HEK293 (cell line): ENCODE data around the gene TOR3A.

Experiments
- CTCF ChIA-PET: fragments of 350-600 bp; formaldehyde crosslinking; extraction: SDS; loops from one replicate; lab custom pipeline; 2021; ENCODE audit warnings: antibody characterized with exemption; lab: Yijun Ruan, JAX
- POLR2A ChIA-PET: fragments of 300-600 bp; formaldehyde crosslinking; extraction: SDS; loops from one replicate; lab custom pipeline; 2020; ENCODE audit warnings: antibody characterized with exemption, inconsistent platforms; lab: Yijun Ruan, JAX
- H3K27ac ChIP-seq: fragments of 200-500 bp; sonication (Bioruptor generic); 2 replicates; pipeline ENCODE4 v1.5.1; 2014; ENCODE audit warnings: low read depth, low read length, control low read depth, inconsistent platforms; ENCODE audit errors: extremely low read depth
- H3K36me3 ChIP-seq, 2 experiments: fragments of 200-500 bp in 1 of 2; sonication (Bioruptor generic) in 1 of 2; 1 replicate in 1 of 2; 2 replicates in 1 of 2; pipeline ENCODE4 v1.5.1; 2014 to 2017; ENCODE audit warnings: inconsistent platforms in 2 of 2, low read length in 2 of 2; ENCODE audit not compliant: control insufficient read depth in 2 of 2, insufficient read depth in 1 of 2
- H3K4me1 ChIP-seq: fragments of 200-500 bp; sonication (Bioruptor generic); 2 replicates; pipeline ENCODE4 v1.5.1; 2014; ENCODE audit warnings: mild to moderate bottlenecking, low read length, inconsistent platforms; ENCODE audit not compliant: control insufficient read depth, insufficient read depth
- H3K4me3 ChIP-seq: 2 replicates; pipeline ENCODE4 v1.5.1; 2011; ENCODE audit warnings: low read depth, mild to moderate bottlenecking, control low read depth, low read length, moderate library complexity
- H3K9me3 ChIP-seq: fragments of 200-500 bp; sonication (Bioruptor generic); 2 replicates; pipeline ENCODE4 v1.5.1; 2014; ENCODE audit warnings: low read depth, low read length, inconsistent platforms; ENCODE audit not compliant: control insufficient read depth, insufficient read depth
- FEZF1 ChIP-seq: fragments of 450-650 bp; formaldehyde crosslinking; IDR thresholded peaks from 2 replicates; pipeline ENCODE4 v1.5.1; 2016; ENCODE audit warnings: missing biosample characterization, missing genetic modification characterization
- HOXC10 ChIP-seq: sonication (generic); formaldehyde crosslinking; IDR thresholded peaks from 2 replicates; pipeline ENCODE4 v1.8.1; 2023; ENCODE audit warnings: mild to moderate bottlenecking, missing genetic modification reagents
- KLF17 ChIP-seq: fragments of 450-650 bp; formaldehyde crosslinking; IDR thresholded peaks from 2 replicates; pipeline ENCODE4 v1.5.1; 2016; ENCODE audit warnings: missing biosample characterization, missing genetic modification characterization
- KLF7 ChIP-seq: fragments of 450-650 bp; formaldehyde crosslinking; IDR thresholded peaks from 2 replicates; pipeline ENCODE4 v1.5.1; 2016; ENCODE audit warnings: missing biosample characterization, missing genetic modification characterization, borderline replicate concordance
- MZF1 ChIP-seq: fragments of 450-650 bp; formaldehyde crosslinking; IDR thresholded peaks from 2 replicates; pipeline ENCODE4 v1.5.1; 2017; ENCODE audit warnings: missing biosample characterization, missing genetic modification characterization, borderline replicate concordance
- TCF7L2 ChIP-seq: IDR thresholded peaks from 2 replicates; pipeline ENCODE4 v1.6.1; 2011; ENCODE audit warnings: low read depth, mild to moderate bottlenecking, inconsistent platforms, low read length, moderate library complexity, borderline replicate concordance
- ZBTB17 ChIP-seq: fragments of 450-650 bp; formaldehyde crosslinking; IDR thresholded peaks from 2 replicates; pipeline ENCODE4 v1.5.1; 2016; ENCODE audit warnings: missing biosample characterization, missing genetic modification characterization
- ZBTB26 ChIP-seq: fragments of 450-650 bp; formaldehyde crosslinking; optimal IDR thresholded peaks from 2 replicates; pipeline ENCODE3; 2016; ENCODE audit warnings: missing biosample characterization, mild to moderate bottlenecking, missing genetic modification characterization
- ZBTB7A ChIP-seq: fragments of 450-650 bp; formaldehyde crosslinking; IDR thresholded peaks from 2 replicates; pipeline ENCODE4 v1.5.1; 2016; ENCODE audit warnings: low read depth, missing biosample characterization, missing genetic modification characterization
- ZNF10 ChIP-seq: fragments of 450-650 bp; formaldehyde crosslinking; IDR thresholded peaks from 2 replicates; pipeline ENCODE4 v1.5.1; 2017; ENCODE audit warnings: missing biosample characterization, missing genetic modification characterization
- ZNF114 ChIP-seq: fragments of 450-650 bp; formaldehyde crosslinking; IDR thresholded peaks from 2 replicates; pipeline ENCODE4 v1.5.0; 2017; ENCODE audit warnings: missing biosample characterization, missing genetic modification characterization
- ZNF155 ChIP-seq: fragments of 450-650 bp; formaldehyde crosslinking; IDR thresholded peaks from 2 replicates; pipeline ENCODE4 v1.5.1; 2016; ENCODE audit warnings: missing biosample characterization, missing genetic modification characterization
- ZNF214 ChIP-seq: fragments of 450-650 bp; formaldehyde crosslinking; IDR thresholded peaks from 2 replicates; pipeline ENCODE4 v1.5.1; 2017; ENCODE audit warnings: missing biosample characterization, mild to moderate bottlenecking, missing genetic modification characterization, borderline replicate concordance
- ZNF366 ChIP-seq: fragments of 450-650 bp; formaldehyde crosslinking; conservative IDR thresholded peaks from 2 replicates; pipeline ENCODE4 v1.5.1; 2016; ENCODE audit warnings: missing biosample characterization, missing genetic modification characterization
- ZNF416 ChIP-seq: fragments of 450-650 bp; formaldehyde crosslinking; IDR thresholded peaks from 2 replicates; pipeline ENCODE4 v1.5.1; 2016; ENCODE audit warnings: missing biosample characterization, missing genetic modification characterization
- ZNF433 ChIP-seq: fragments of 450-650 bp; formaldehyde crosslinking; IDR thresholded peaks from 2 replicates; pipeline ENCODE4 v1.5.1; 2016; ENCODE audit warnings: missing biosample characterization, missing genetic modification characterization, low read depth
- ZNF529 ChIP-seq: fragments of 450-650 bp; formaldehyde crosslinking; IDR thresholded peaks from 2 replicates; pipeline ENCODE4 v1.5.1; 2017; ENCODE audit warnings: missing genetic modification characterization, missing biosample characterization; ENCODE audit not compliant: insufficient replicate concordance
- ZNF548 ChIP-seq: fragments of 450-650 bp; formaldehyde crosslinking; IDR thresholded peaks from 2 replicates; pipeline ENCODE4 v1.5.1; 2016; ENCODE audit warnings: missing biosample characterization, missing genetic modification characterization
- ZNF549 ChIP-seq: fragments of 450-650 bp; IDR thresholded peaks from 2 replicates; pipeline ENCODE4 v1.5.1; 2018; ENCODE audit warnings: missing biosample characterization, missing genetic modification characterization, mild to moderate bottlenecking, inconsistent platforms, moderate library complexity
- ZNF555 ChIP-seq: fragments of 450-650 bp; formaldehyde crosslinking; conservative IDR thresholded peaks from 2 replicates; pipeline ENCODE4 v1.5.1; 2017; ENCODE audit warnings: missing biosample characterization, mild to moderate bottlenecking, missing genetic modification characterization, inconsistent platforms
- ZNF747 ChIP-seq: fragments of 450-650 bp; formaldehyde crosslinking; IDR thresholded peaks from 2 replicates; pipeline ENCODE4 v1.5.1; 2016; ENCODE audit warnings: missing biosample characterization, missing genetic modification characterization
- ZSCAN4 ChIP-seq: fragments of 450-650 bp; formaldehyde crosslinking; IDR thresholded peaks from 2 replicates; pipeline ENCODE4 v1.5.1; 2017; ENCODE audit warnings: missing biosample characterization, missing genetic modification characterization

Gene TOR3A

GRCh38 chr1:179043266-179043665 is 38.6 kb upstream of the TOR3A start:
- TF ChIP-seq ZNF529 (tag by site-specific recombination): no peak
- no peak for TF ChIP-seq KLF17
- no peak for TF ChIP-seq ZNF214 (tag by site-specific recombination)
- no peak for TF ChIP-seq ZNF10 (tag by site-specific recombination)
- no peak for TF ChIP-seq FEZF1
- TF ChIP-seq ZNF433 (tag by site-specific recombination): no peak
- no peak for TF ChIP-seq ZBTB7A (tag by site-specific recombination)
- TF ChIP-seq ZNF155 (tag by site-specific recombination): no peak
- no peak for TF ChIP-seq KLF7 (tag by site-specific recombination)
- no peak for TF ChIP-seq ZNF747 (tag by site-specific recombination)
- TF ChIP-seq HOXC10 (CRISPR knock-in tag): no peak
- no peak for TF ChIP-seq ZBTB17 (tag by site-specific recombination)
- TF ChIP-seq ZNF114 (tag by site-specific recombination): no peak
- TF ChIP-seq ZNF548 (tag by site-specific recombination): no peak
- no peak for TF ChIP-seq ZNF366 (tag by site-specific recombination)
- no peak for TF ChIP-seq ZNF555 (tag by site-specific recombination)
- H3K9me3 ChIP-seq: no peaks in the 10 kb centered on the region
- CTCF ChIA-PET: interaction anchor here (0.6 kb wide), 1 partner anchor 539 kb away, joined by 3 read pairs; no protein-coding TSS in a partner anchor
- H3K4me3 ChIP-seq: no peak overlapping the region
- POLR2A ChIA-PET: no interaction called here
- H3K36me3 ChIP-seq: no peaks in the 10 kb centered on the region
- H3K4me1 ChIP-seq: no peaks in the 10 kb centered on the region
- no peak overlapping the region for H3K27ac ChIP-seq

GRCh38 chr1:179043907-179044306 is 38.0 kb upstream of the TOR3A start:
- ChIA-PET CTCF (interaction anchor here (0.7 to 1.1 kb wide), 2 partner anchors 35 to 556 kb away, joined by 3 read pairs; no protein-coding TSS in a partner anchor), POLR2A (no interaction called here)
- TF ChIP-seq ZSCAN4 (tag by site-specific recombination) (no peak), MZF1 (no peak), TCF7L2 (no peak), ZNF549 (no peak), ZBTB26 (tag by site-specific recombination) (no peak), HOXC10 (CRISPR knock-in tag) (no peak), ZNF416 (no peak)
- H3K36me3 ChIP-seq: no peaks in the 10 kb centered on the region
- H3K4me1 ChIP-seq: no peaks in the 10 kb centered on the region
- H3K4me3 ChIP-seq: no peak overlapping the region
- no peak overlapping the region for H3K27ac ChIP-seq
- H3K9me3 ChIP-seq: no peaks in the 10 kb centered on the region
